CD14-positive monocyte (primary cell): ENCODE results near the gene USP48. TPM values are rescaled to one million over a fixed set of nuclear protein-coding genes. Genes with fewer than 3 reads are reported as not detected.
"Not testable (repeated sequence)": the region's sequence is repeated elsewhere in the genome, so short reads cannot be mapped to it uniquely, and the experiment has no call there.

Experiments
- DNase-seq, 3 donors: peaks; one replicate each; pipeline ENCODE4 v3.0.0-alpha.2; 2011 to 2022
- H2AFZ ChIP-seq: 2 replicates; pipeline ENCODE4 v1.6.0; 2012; ENCODE audit warnings: mild to moderate bottlenecking, low read depth, low read length, inconsistent platforms; ENCODE audit not compliant: insufficient read depth, poor library complexity, severe bottlenecking
- H3K27ac ChIP-seq, 2 donors: 1 replicate in 1 of 2; 2 replicates in 1 of 2; pipeline ENCODE4 v1.5.1; 2012 to 2013; ENCODE audit warnings: low read length in 2 of 2, control low read depth in 1 of 2, inconsistent platforms in 1 of 2, low read depth in 1 of 2, mild to moderate bottlenecking in 1 of 2
- H3K27me3 ChIP-seq, 2 donors: one replicate each; pipeline versions ENCODE4 v1.6.0 to v1.6.1; 2011 to 2013; ENCODE audit warnings: low read length in 2 of 2; ENCODE audit not compliant: control insufficient read depth in 2 of 2, insufficient read depth in 2 of 2
- H3K36me3 ChIP-seq, 2 donors: replicated peaks in 1 of 2; 1 replicate in 1 of 2; 2 replicates in 1 of 2; pipeline versions ENCODE4 v1.5.1 to v1.6.1; 2012 to 2013; ENCODE audit warnings: low read length in 2 of 2, control low read depth in 1 of 2, inconsistent platforms in 1 of 2, mild to moderate bottlenecking in 1 of 2; ENCODE audit not compliant: insufficient read depth in 2 of 2, control insufficient read depth in 1 of 2
- H3K4me1 ChIP-seq, 2 donors: 1 replicate in 1 of 2; 2 replicates in 1 of 2; pipeline versions ENCODE4 v1.5.1 to v1.6.1; 2012 to 2013; ENCODE audit warnings: low read length in 2 of 2, control low read depth in 1 of 2, inconsistent platforms in 1 of 2, mild to moderate bottlenecking in 1 of 2, moderate library complexity in 1 of 2; ENCODE audit not compliant: insufficient read depth in 2 of 2, control insufficient read depth in 1 of 2
- H3K4me2 ChIP-seq: replicated peaks from 2 replicates; pipeline ENCODE3; 2012; ENCODE audit warnings: low read length, moderate library complexity, mild to moderate bottlenecking; ENCODE audit not compliant: poor library complexity, severe bottlenecking; ENCODE audit errors: extremely low read depth
- H3K4me3 ChIP-seq, 3 experiments: fragments of 200-600 bp in 1 of 3; sonication (generic) in 1 of 3; replicated peaks in 1 of 3; 1 replicate in 2 of 3; 2 replicates in 1 of 3; pipeline ENCODE4 v1.5.1; 2011 to 2013; ENCODE audit warnings: low read length in 3 of 3, mild to moderate bottlenecking in 3 of 3, control low read depth in 2 of 3, low read depth in 2 of 3, inconsistent platforms in 1 of 3, moderate library complexity in 1 of 3
- H3K79me2 ChIP-seq: 2 replicates; pipeline ENCODE4 v1.6.0; 2012; ENCODE audit warnings: mild to moderate bottlenecking, control low read depth, inconsistent platforms, low read length, moderate library complexity; ENCODE audit not compliant: insufficient read depth
- H3K9ac ChIP-seq: 2 replicates; pipeline ENCODE4 v1.6.0; 2017; ENCODE audit warnings: low read length, mild to moderate bottlenecking; ENCODE audit not compliant: insufficient read depth, poor library complexity, severe bottlenecking
- H3K9me3 ChIP-seq, 2 donors: replicated peaks in 1 of 2; 1 replicate in 1 of 2; 2 replicates in 1 of 2; pipeline versions ENCODE4 v1.5.1 to v1.6.1; 2012 to 2013; ENCODE audit warnings: low read length in 2 of 2, control low read depth in 1 of 2; ENCODE audit not compliant: control insufficient read depth in 1 of 2, insufficient read depth in 1 of 2
- H4K20me1 ChIP-seq: 2 replicates; pipeline ENCODE4 v1.6.0; 2012; ENCODE audit warnings: mild to moderate bottlenecking, low read length, control low read depth, moderate library complexity; ENCODE audit not compliant: insufficient read depth
- H3K27ac Mint-ChIP-seq, 7 donors: one replicate each; pipeline ENCODE4 v1.8.0; 2020; ENCODE audit warnings: mild to moderate bottlenecking in 7 of 7, mixed read lengths in 7 of 7, moderate library complexity in 6 of 7, inconsistent platforms in 2 of 7
- H3K27me3 Mint-ChIP-seq, 3 donors: one replicate each; pipeline ENCODE4 v1.8.0; 2021 to 2022; ENCODE audit warnings: low read depth in 3 of 3, mild to moderate bottlenecking in 3 of 3, mixed read lengths in 3 of 3, moderate library complexity in 3 of 3, inconsistent platforms in 1 of 3
- H3K36me3 Mint-ChIP-seq, 2 donors: one replicate each; pipeline ENCODE4 v1.8.0; 2020; ENCODE audit warnings: mixed read lengths in 2 of 2, inconsistent platforms in 1 of 2, mild to moderate bottlenecking in 1 of 2
- H3K4me1 Mint-ChIP-seq: one replicate; pipeline ENCODE4 v1.8.0; 2020; ENCODE audit warnings: mild to moderate bottlenecking, mixed read lengths
- H3K4me3 Mint-ChIP-seq, 2 donors: one replicate each; pipeline ENCODE4 v1.8.0; 2020; ENCODE audit warnings: mild to moderate bottlenecking in 2 of 2, mixed read lengths in 2 of 2, moderate library complexity in 1 of 2
- H3K9me3 Mint-ChIP-seq, 7 donors: one replicate each; pipeline ENCODE4 v1.8.0; 2020 to 2022; ENCODE audit warnings: mixed read lengths in 7 of 7, mild to moderate bottlenecking in 6 of 7, moderate library complexity in 6 of 7, inconsistent platforms in 2 of 7
- CTCF ChIP-seq: fragments of 200-600 bp; IDR thresholded peaks from one replicate; pipeline ENCODE4 v1.8.0; 2022; ENCODE audit warnings: antibody characterized with exemption, mild to moderate bottlenecking
- WGBS: methylation state at CpG from one replicate; pipeline ENCODE4 v1.1.5; 2013; ENCODE audit warnings: missing lambda C conversion rate; ENCODE audit not compliant: insufficient coverage; 5-methylcytosine and 5-hydroxymethylcytosine counted together
- intact Hi-C, 2 donors: fragments of 100-400 bp; cut with micrococcal nuclease; formaldehyde crosslinking; loops; one replicate each; pipeline versions ENCODE4 v1.15.0 to v1.15.1; 2023
- polyA plus RNA-seq, 3 donors: library from polyadenylated mRNA; depleted of rRNA in 1 of 3; unstranded in 2 of 3; stranded (reverse) in 1 of 3; fragments of 300-500 nt in 2 of 3; fragments of >200 nt in 1 of 3; fragmentation: Illumina TruSeq in 2 of 3; gene quantifications; 1 replicate in 2 of 3; 2 replicates in 1 of 3; pipeline ENCODE4 v1.2.3, GENCODE V29; 2012 to 2021

Gene USP48
- polyA plus RNA-seq, 3 donors = 26.5 to 40.2 (median 34.3) TPM

GRCh38 chr1:21828075-21828474 lies 45.1 kb upstream of the USP48 start:
- no peak overlapping the region for H3K9ac ChIP-seq
- H2AFZ ChIP-seq = no peak overlapping the region
- no peaks in the 10 kb centered on the region for H3K27me3 ChIP-seq
- no peak overlapping the region for H3K4me2 ChIP-seq
- Mint-ChIP-seq H3K9me3 (peaks cover 0 to 7% (median 4%) of the 10 kb centered on the region in 7 donors), H3K36me3 (no peaks in the 10 kb centered on the region), H3K27me3 (peaks cover 0 to 6% (median 5%) of the 10 kb centered on the region in 3 donors), H3K27ac (no peak overlapping the region), H3K4me1 (peaks cover 6% of the 10 kb centered on the region), H3K4me3 (no peak overlapping the region)
- peaks cover 0 to 3% of the 10 kb centered on the region in 2 donors for H3K9me3 ChIP-seq
- 97% methylated on average over 12 of the region's 13 CpGs for WGBS
- no peak for DNase-seq
- H3K36me3 ChIP-seq = no peaks in the 10 kb centered on the region
- TF ChIP-seq CTCF = no peak
- H3K4me3 ChIP-seq = no peak overlapping the region
- H3K79me2 ChIP-seq = no peaks in the 10 kb centered on the region
- no peaks in the 10 kb centered on the region for H4K20me1 ChIP-seq
- H3K4me1 ChIP-seq = peaks cover 10 to 12% of the 10 kb centered on the region in 2 donors
- H3K27ac ChIP-seq = no peak overlapping the region
- intact Hi-C loops = no loop called here

- intact Hi-C loops = no loop called here
- TF ChIP-seq CTCF = no peak
- H3K4me2 ChIP-seq = no peak overlapping the region
- peaks cover 11 to 12% of the 10 kb centered on the region in 2 donors for H3K4me1 ChIP-seq
- no peak overlapping the region for H2AFZ ChIP-seq
- Mint-ChIP-seq H3K36me3 (no peaks in the 10 kb centered on the region), H3K9me3 (peaks cover 0 to 1% (median 0%) of the 10 kb centered on the region in 7 donors), H3K27me3 (peaks cover 0 to 8% (median 3%) of the 10 kb centered on the region in 3 donors), H3K4me1 (peaks cover 9% of the 10 kb centered on the region), H3K27ac (no peak overlapping the region), H3K4me3 (no peak overlapping the region)
- DNase-seq = no peak
- no peak overlapping the region for H3K27ac ChIP-seq
- H3K27me3 ChIP-seq = no peaks in the 10 kb centered on the region
- H3K79me2 ChIP-seq = no peaks in the 10 kb centered on the region
- H4K20me1 ChIP-seq = no peaks in the 10 kb centered on the region
- H3K9ac ChIP-seq = no peak overlapping the region
- H3K36me3 ChIP-seq = no peaks in the 10 kb centered on the region
- H3K4me3 ChIP-seq = no peak overlapping the region
- H3K9me3 ChIP-seq = no peaks in the 10 kb centered on the region
- WGBS = no CpG with 5 or more reads among the region's 5 CpGs
These were observed 44.3 kb upstream of the USP48 start for GRCh38 chr1:21827141-21827679.

GRCh38 chr1:21826694-21827093 lies 43.7 kb upstream of the USP48 start:
- H3K27ac ChIP-seq, H3K9ac ChIP-seq, H3K9me3 Mint-ChIP-seq, H3K4me2 ChIP-seq, H3K36me3 Mint-ChIP-seq, H3K9me3 ChIP-seq, H3K27me3 Mint-ChIP-seq, H3K4me3 Mint-ChIP-seq, H3K4me1 Mint-ChIP-seq, H3K4me3 ChIP-seq, H3K27me3 ChIP-seq, H3K36me3 ChIP-seq, H4K20me1 ChIP-seq, H3K27ac Mint-ChIP-seq, H3K79me2 ChIP-seq, DNase-seq, intact Hi-C loops, H2AFZ ChIP-seq: not testable (repeated sequence)
- 97% methylated on average over 10 of the region's 10 CpGs for WGBS
- peaks cover 11 to 12% of the 10 kb centered on the region in 2 donors for H3K4me1 ChIP-seq
